HCT116 (cell line): Measurements from ENCODE around the gene ATP13A5. TPM values are rescaled to one million over a fixed set of nuclear protein-coding genes. Genes with fewer than 3 reads are reported as not detected.

Source experiments
- ATAC-seq: fragments of 200-7000 bp; cut with Tn5 transposase; 2 replicates; pipeline ENCODE4 v1.9.1; 2020; ENCODE audit warnings: mild to moderate bottlenecking, moderate library complexity
- BruUV-seq: library from RNA; stranded (reverse); fragments of 400-500 nt; replicated peaks from 2 replicates; lab custom pipeline; 2021; lab: Mats Ljungman, UMichigan
- CTCF ChIA-PET: fragments of 300-600 bp; sonication (Branson Sonifier 250); formaldehyde crosslinking; loops from one replicate; lab custom pipeline; 2021; ENCODE audit warnings: antibody characterized with exemption; lab: Charles Lee
- POLR2A ChIA-PET: fragments of 300-600, 350-600 bp; sonication (Branson Sonifier 250); formaldehyde crosslinking; loops from one replicate; lab custom pipeline; 2021; ENCODE audit warnings: antibody characterized with exemption; lab: Charles Lee
- RAD21 ChIA-PET, 2 experiments: fragments of 300-600 bp; sonication (Branson Sonifier 250); formaldehyde crosslinking; loops; one replicate each; lab custom pipeline; 2023; ENCODE audit warnings: low total read pairs in 2 of 2; ENCODE audit not compliant: uncharacterized antibody in 2 of 2, unreplicated experiment in 2 of 2, low non-redundant PET in 1 of 2; lab: Charles Lee
- DNase-seq: peaks from one replicate; pipeline ENCODE4 v3.0.0-alpha.2; 2010; ENCODE audit warnings: low read depth, low spot score
- H2AFZ ChIP-seq: fragments of 200-600 bp; shearing (Covaris generic), sonication (generic); 2 replicates; pipeline ENCODE4 v1.6.1; 2017; ENCODE audit warnings: low read depth, mixed run types, mixed read lengths, antibody characterized with exemption, low read length; ENCODE audit not compliant: poor library complexity, severe bottlenecking
- H3K27ac ChIP-seq: 2 replicates; pipeline ENCODE4 v1.5.1; 2012; ENCODE audit warnings: low read depth, low read length
- H3K27me3 ChIP-seq: fragments of 200-600 bp; sonication (generic); 2 replicates; pipeline ENCODE4 v1.6.1; 2016; ENCODE audit warnings: mixed run types, low read length, mixed read lengths; ENCODE audit not compliant: insufficient read depth
- H3K36me3 ChIP-seq, 2 experiments: fragments of 200-500 bp in 1 of 2; fragments of 200-600 bp in 1 of 2; sonication (Bioruptor generic) in 1 of 2; sonication (generic) in 1 of 2; 2 replicates each; pipeline versions ENCODE4 v1.5.1 to v1.6.1; 2014 to 2016; ENCODE audit warnings: low read length in 2 of 2, inconsistent platforms in 1 of 2, mixed read lengths in 1 of 2, mixed run types in 1 of 2; ENCODE audit not compliant: insufficient read depth in 2 of 2, control insufficient read depth in 1 of 2
- H3K4me1 ChIP-seq, 2 experiments: fragments of 200-600 bp in 1 of 2; sonication (generic) in 1 of 2; 2 replicates each; pipeline versions ENCODE4 v1.5.1 to v1.6.1; 2012 to 2017; ENCODE audit warnings: low read length in 2 of 2, inconsistent platforms in 1 of 2, mild to moderate bottlenecking in 1 of 2, mixed read lengths in 1 of 2, mixed run types in 1 of 2, moderate library complexity in 1 of 2; ENCODE audit not compliant: insufficient read depth in 2 of 2, control insufficient read depth in 1 of 2
- H3K4me2 ChIP-seq: fragments of 200-600 bp; sonication (generic); 2 replicates; pipeline ENCODE4 v1.6.1; 2017; ENCODE audit warnings: mixed run types, low read length, mixed read lengths
- H3K4me3 ChIP-seq, 2 experiments: fragments of 200-600 bp in 1 of 2; sonication (generic) in 1 of 2; replicated peaks in 1 of 2; 2 replicates each; pipeline ENCODE4 v1.5.1; 2011 to 2016; ENCODE audit warnings: low read length in 2 of 2, control low read depth in 1 of 2, low read depth in 1 of 2, mild to moderate bottlenecking in 1 of 2, mixed read lengths in 1 of 2, mixed run types in 1 of 2
- H3K79me2 ChIP-seq: fragments of 200-600 bp; sonication (generic); 2 replicates; pipeline ENCODE4 v1.6.1; 2017; ENCODE audit warnings: mild to moderate bottlenecking, mixed run types, low read length, moderate library complexity, mixed read lengths; ENCODE audit not compliant: insufficient read depth
- H3K9ac ChIP-seq: fragments of 200-600 bp; sonication (generic); 2 replicates; pipeline ENCODE4 v1.6.1; 2016; ENCODE audit warnings: low read length, mixed read lengths
- H3K9me2 ChIP-seq: fragments of 200-600 bp; sonication (generic), shearing (Covaris generic); 2 replicates; pipeline ENCODE4 v1.6.1; 2017; ENCODE audit warnings: mixed run types, mild to moderate bottlenecking, moderate library complexity; ENCODE audit not compliant: insufficient read depth
- H3K9me3 ChIP-seq, 2 experiments: fragments of 200-500 bp in 1 of 2; fragments of 200-600 bp in 1 of 2; sonication (Bioruptor generic) in 1 of 2; sonication (generic) in 1 of 2; 2 replicates each; pipeline ENCODE4 v1.6.1; 2014 to 2017; ENCODE audit warnings: low read length in 2 of 2, mixed read lengths in 2 of 2, inconsistent platforms in 1 of 2, low read depth in 1 of 2, mild to moderate bottlenecking in 1 of 2, mixed run types in 1 of 2, moderate library complexity in 1 of 2; ENCODE audit not compliant: control insufficient read depth in 1 of 2, insufficient read depth in 1 of 2
- H4K20me1 ChIP-seq: fragments of 200-600 bp; sonication (generic), shearing (Covaris generic); 2 replicates; pipeline ENCODE4 v1.6.1; 2017; ENCODE audit warnings: mixed run types, mild to moderate bottlenecking, moderate library complexity; ENCODE audit not compliant: insufficient read depth
- ATF3 ChIP-seq: IDR thresholded peaks from 2 replicates; pipeline ENCODE4 v1.6.1; 2012
- CEBPB ChIP-seq: IDR thresholded peaks from 2 replicates; pipeline ENCODE4 v1.6.1; 2012; ENCODE audit warnings: low read depth
- CTCF ChIP-seq, 3 experiments: fragments of 200-600 bp in 1 of 3; sonication (generic) in 1 of 3; IDR thresholded peaks in 2 of 3; conservative IDR thresholded peaks in 1 of 3; 2 replicates each; pipeline ENCODE4 v1.5.1; 2012 to 2017; ENCODE audit warnings: low read depth in 2 of 3, low read length in 2 of 3, antibody characterized with exemption in 1 of 3, borderline replicate concordance in 1 of 3, control low read depth in 1 of 3, mild to moderate bottlenecking in 1 of 3, mixed read lengths in 1 of 3, mixed run types in 1 of 3, moderate library complexity in 1 of 3; ENCODE audit not compliant: insufficient read depth in 1 of 3
- EGR1 ChIP-seq: IDR thresholded peaks from 2 replicates; pipeline ENCODE4 v1.6.1; 2012; ENCODE audit warnings: low read depth
- EZH2 ChIP-seq: fragments of 200-600 bp; sonication (generic); IDR thresholded peaks from 2 replicates; pipeline ENCODE4 v1.6.1; 2017; ENCODE audit warnings: antibody characterized with exemption, mixed run types
- EZH2phosphoT487 ChIP-seq: fragments of 200-600 bp; IDR thresholded peaks from 2 replicates; pipeline ENCODE4 v1.6.1; 2018; ENCODE audit warnings: antibody characterized with exemption, borderline replicate concordance
- FOSL1 ChIP-seq: IDR thresholded peaks from 2 replicates; pipeline ENCODE4 v1.6.1; 2012; ENCODE audit warnings: low read depth
- JUND ChIP-seq: IDR thresholded peaks from 2 replicates; pipeline ENCODE4 v1.6.1; 2012
- POLR2AphosphoS5 ChIP-seq: IDR thresholded peaks from 2 replicates; pipeline ENCODE4 v1.6.1; 2011; ENCODE audit warnings: mild to moderate bottlenecking, low read depth, low read length, moderate library complexity
- REST ChIP-seq: IDR thresholded peaks from 2 replicates; pipeline ENCODE4 v1.6.1; 2012; ENCODE audit warnings: low read depth
- SIN3A ChIP-seq: IDR thresholded peaks from 2 replicates; pipeline ENCODE4 v1.6.1; 2012; ENCODE audit warnings: low read depth
- SP1 ChIP-seq: IDR thresholded peaks from 2 replicates; pipeline ENCODE4 v1.6.1; 2012; ENCODE audit warnings: low read depth
- TCF7L2 ChIP-seq: IDR thresholded peaks from 2 replicates; pipeline ENCODE4 v1.7.0; 2011; ENCODE audit warnings: borderline replicate concordance, inconsistent platforms; ENCODE audit not compliant: insufficient read depth, insufficient read length; ENCODE audit errors: extremely low read depth
- YY1 ChIP-seq: IDR thresholded peaks from 2 replicates; pipeline ENCODE4 v1.6.1; 2011; ENCODE audit warnings: low read length, low read depth, moderate library complexity, mild to moderate bottlenecking; ENCODE audit not compliant: insufficient replicate concordance; ENCODE audit errors: extremely low read depth
- ZNF274 ChIP-seq: fragments of 200-500 bp; sonication (Bioruptor generic); IDR thresholded peaks from 2 replicates; pipeline ENCODE4 v1.6.1; 2014; ENCODE audit warnings: mild to moderate bottlenecking, low read depth, low read length, inconsistent platforms
- intact Hi-C: fragments of 100-400 bp; cut with micrococcal nuclease; formaldehyde crosslinking; loops from 2 replicates; pipeline ENCODE4 v1.10.0; 2022
- total RNA-seq: library from RNA; stranded (reverse); gene quantifications from one replicate; pipeline ENCODE4 v1.2.1, GENCODE V29; 2021; ENCODE audit not compliant: unreplicated experiment
- TF ChIP-seq, protein P1 (sequence below): IDR thresholded peaks from 2 replicates; pipeline ENCODE4 v1.6.1; 2012

The ATP13A5 gene
- total RNA-seq, 1 experiment from 2014 or later = not detected

DNA sequence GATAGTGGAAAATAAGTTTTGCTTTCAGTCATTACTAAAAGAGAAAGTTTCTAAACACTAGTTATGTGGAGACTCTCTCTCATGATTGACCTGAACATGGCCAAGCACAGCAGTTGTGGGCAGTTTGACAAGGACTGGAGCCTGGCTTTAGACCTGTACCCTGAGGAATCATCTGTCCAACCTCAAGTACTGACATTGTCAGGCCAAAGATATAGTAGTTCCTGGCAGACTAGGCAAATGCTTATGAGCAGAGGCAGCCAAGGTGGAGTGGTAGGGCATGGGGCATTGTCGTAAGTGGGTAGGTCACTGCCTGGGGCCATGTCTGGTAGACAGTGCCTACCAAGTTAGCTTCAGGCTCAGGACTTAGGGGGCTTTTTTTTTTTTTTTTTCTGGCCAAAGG is 116.6 kb downstream of the ATP13A5 start (continued):
- no peak for TF ChIP-seq SIN3A
- no peak for TF ChIP-seq ZNF274
- TF ChIP-seq, protein P1, sequence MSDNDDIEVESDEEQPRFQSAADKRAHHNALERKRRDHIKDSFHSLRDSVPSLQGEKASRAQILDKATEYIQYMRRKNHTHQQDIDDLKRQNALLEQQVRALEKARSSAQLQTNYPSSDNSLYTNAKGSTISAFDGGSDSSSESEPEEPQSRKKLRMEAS = no peak
- no peak for TF ChIP-seq CTCF (IDR thresholded peaks at IDR 0.05 in 2 of 3, conservative IDR thresholded peaks at IDR 0.05 in 1 of 3; ENCODE audit: borderline replicate concordance in 1 of 3, insufficient read depth in 1 of 3, low read depth in 2 of 3, low read length in 2 of 3)
- TF ChIP-seq SP1 = no peak

DNA sequence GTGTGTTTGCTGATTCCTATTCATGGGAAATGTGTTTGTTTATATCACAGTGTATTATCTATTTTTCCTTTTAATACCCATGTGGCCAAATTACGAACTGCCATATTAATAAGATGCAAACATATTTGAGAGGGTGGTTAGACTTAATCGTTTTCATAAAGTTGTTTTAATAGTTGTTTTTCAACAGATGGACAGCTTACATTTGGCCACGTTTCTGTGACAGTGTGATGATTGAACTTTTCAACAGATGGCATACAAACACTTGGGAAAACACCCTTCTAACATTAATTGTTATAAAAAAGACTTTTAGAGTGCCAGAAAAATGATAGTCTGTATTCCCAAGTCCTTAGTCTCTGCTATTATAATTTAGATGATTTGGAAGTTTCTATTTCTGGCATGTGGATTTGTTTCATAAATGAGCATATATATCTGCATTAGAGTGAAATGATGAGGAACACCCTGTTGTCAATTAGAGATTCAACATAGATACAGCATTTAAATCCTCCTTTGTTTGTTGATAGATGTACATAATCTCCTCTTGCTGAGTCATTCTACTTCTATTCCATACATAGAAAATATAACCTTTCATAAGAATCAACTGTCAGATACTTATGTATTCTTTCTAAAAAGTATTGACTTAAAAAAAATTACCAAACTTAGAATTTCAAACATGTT is 124.4 kb downstream of the ATP13A5 start:
- ATAC-seq = no peak
- no peak overlapping the region for H3K4me2 ChIP-seq
- no peak overlapping the region for H3K4me3 ChIP-seq
- POLR2A ChIA-PET = no interaction called here
- no peaks in the 10 kb centered on the region for H3K79me2 ChIP-seq
- CTCF ChIA-PET = no interaction called here
- no peak overlapping the region for H2AFZ ChIP-seq
- no peaks in the 10 kb centered on the region for H3K9me3 ChIP-seq
- no peak for DNase-seq
- no peak overlapping the region for H3K9ac ChIP-seq
- no TSS peak for BruUV-seq
- no peaks in the 10 kb centered on the region for H3K36me3 ChIP-seq
- no peak for TF ChIP-seq POLR2AphosphoS5
- TF ChIP-seq TCF7L2 = no peak
- no peak for TF ChIP-seq EZH2phosphoT487
- TF ChIP-seq CEBPB = no peak
- no peak for TF ChIP-seq REST
- TF ChIP-seq ATF3 = no peak
- TF ChIP-seq EGR1 = no peak
- no peak for TF ChIP-seq EZH2
- TF ChIP-seq, protein P1 = no peak
- no peak for TF ChIP-seq ZNF274
- TF ChIP-seq YY1 = no peak
- TF ChIP-seq JUND = no peak
- TF ChIP-seq FOSL1 = no peak
- RAD21 ChIA-PET = no interaction called here
- H4K20me1 ChIP-seq = no peaks in the 10 kb centered on the region
- H3K9me2 ChIP-seq = no peaks in the 10 kb centered on the region
- no peaks in the 10 kb centered on the region for H3K4me1 ChIP-seq
- peaks cover 26% of the 10 kb centered on the region for H3K27me3 ChIP-seq
- no peak overlapping the region for H3K27ac ChIP-seq
- intact Hi-C loops = no loop called here
